ENCODE results near the gene AFM.

The AFM gene

DNA sequence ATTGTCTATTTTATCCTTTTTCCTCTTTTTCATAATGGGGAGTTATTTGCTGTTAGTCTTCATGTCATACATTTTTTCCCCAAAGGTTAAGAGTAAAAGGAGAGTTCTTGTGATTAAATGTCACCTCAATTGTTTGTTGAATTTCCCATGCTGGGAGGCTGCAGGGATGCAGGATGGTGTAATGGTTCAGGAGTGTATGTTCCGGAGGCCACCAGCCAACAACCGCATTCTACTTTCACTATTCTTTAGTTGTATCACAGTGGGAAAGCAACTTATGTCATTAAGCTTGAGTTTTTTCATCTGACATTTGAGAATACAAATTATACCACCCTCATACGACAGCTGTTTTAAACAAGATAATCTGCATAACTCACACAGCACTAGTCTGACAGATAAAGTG, 30.1 kb upstream of the AFM start:
- DNase-seq: no peak

GRCh38 chr4:73451981-73452747, 29.4 kb upstream of the AFM start:
- DNase-seq: no peak

- DNase-seq: no peak
Measured at GRCh38 chr4:73452953-73453700, 28.4 kb upstream of the AFM start.

DNA sequence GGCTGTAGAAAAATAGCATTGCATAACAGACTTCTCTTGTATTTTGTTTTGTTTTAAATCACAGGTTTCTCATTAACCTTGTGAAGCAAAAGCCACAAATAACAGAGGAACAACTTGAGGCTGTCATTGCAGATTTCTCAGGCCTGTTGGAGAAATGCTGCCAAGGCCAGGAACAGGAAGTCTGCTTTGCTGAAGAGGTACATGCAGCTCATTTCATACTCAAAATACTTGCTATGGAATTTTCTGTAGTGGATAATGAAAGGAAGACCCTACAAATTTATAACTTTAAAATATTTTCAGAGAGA, 27.9 kb upstream of the AFM start:
- DNase-seq: no peak

- no peak for DNase-seq
Measured at GRCh38 chr4:73454920-73455319, 26.6 kb upstream of the AFM start.

- DNase-seq: no peak
Measured at GRCh38 chr4:73456177-73457022, 25.1 kb upstream of the AFM start.

- DNase-seq: no peak
Measured at GRCh38 chr4:73458184-73459047, 23.1 kb upstream of the AFM start.

- DNase-seq: no peak
Measured at GRCh38 chr4:73459048-73459421, 22.5 kb upstream of the AFM start.

- no peak for DNase-seq
Measured at GRCh38 chr4:73460913-73461522, 20.5 kb upstream of the AFM start.

DNA sequence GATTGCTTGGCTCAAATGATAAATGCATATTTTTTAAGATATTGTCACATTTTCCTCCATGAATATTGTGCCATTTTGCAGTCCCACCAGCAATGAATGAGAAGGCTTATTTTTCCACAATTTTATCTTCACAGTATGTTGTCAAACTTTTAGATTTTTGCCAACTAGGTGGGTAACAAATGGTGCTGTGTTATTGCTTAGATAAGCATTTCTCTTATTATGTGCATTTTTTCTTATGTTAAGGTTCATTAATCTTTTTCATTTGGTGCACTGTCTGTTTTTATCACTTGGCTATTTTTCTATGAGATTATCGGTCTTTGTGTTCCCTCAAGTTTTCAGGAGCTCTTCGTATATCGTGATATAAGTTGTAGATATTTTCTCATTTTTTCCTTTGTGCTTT, 13.4 kb upstream of the AFM start:
- no peak for DNase-seq

DNA sequence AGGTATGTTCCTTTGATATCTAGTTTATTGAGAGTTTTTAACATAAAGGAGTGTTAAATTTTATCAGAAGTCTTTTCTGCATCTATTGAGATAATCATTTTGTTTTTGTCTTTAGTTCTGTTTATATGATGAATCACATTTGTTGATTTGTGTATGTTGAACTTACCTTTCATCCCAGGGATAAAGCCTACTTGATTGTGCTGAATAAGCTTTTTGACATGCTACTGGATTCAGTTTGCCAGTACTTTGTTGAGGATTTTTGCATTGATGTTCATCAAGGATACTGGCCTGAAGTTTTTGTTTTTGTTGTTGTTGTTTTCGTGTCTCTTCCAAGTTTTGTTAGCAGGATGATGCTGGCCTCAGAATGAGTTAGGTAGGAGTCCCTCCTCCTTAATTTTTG, 10.8 kb upstream of the AFM start:
- DNase-seq: no peak

GRCh38 chr4:73477176-73477575, 4.4 kb upstream of the AFM start:
- DNase-seq: no peak

DNA sequence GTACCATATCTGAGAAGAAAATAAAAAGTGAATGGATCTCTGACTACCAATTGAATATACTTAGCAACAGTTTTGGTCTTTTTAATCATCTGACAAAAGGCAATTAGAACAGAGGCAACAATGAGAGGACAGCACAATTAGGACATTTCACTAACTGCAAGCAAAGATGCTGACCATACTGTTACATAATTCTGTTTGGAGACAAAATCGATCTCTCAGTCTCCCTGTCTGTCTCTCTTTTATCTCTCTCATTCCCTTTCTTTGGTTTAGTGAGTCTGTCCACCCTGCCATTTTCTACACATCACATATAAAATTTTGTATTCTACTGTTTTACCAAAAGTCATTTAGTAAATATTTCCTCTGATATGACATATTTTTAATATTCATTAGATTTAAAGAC, 2.2 kb upstream of the AFM start:
- no peak for DNase-seq

- no peak for DNase-seq
Measured at GRCh38 chr4:73485085-73485484, 3.5 kb downstream of the AFM start.

DNA sequence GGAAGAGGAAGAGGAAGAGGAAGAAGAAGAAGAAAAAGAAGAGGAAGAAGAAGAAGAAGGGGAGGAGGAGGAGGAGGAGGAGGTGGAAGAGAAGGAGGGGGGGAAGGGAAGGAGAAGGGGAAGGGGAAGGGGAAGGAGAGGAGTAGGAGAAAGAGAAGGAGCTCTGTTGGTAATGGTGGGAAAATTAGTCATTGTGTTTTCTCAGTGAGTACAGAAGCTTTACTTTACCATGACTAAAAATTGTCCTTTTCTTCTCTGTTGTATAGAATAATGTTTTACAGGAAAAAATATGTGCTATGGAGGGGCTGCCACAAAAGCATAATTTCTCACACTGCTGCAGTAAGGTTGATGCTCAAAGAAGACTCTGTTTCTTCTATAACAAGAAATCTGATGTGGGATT, 4.1 kb downstream of the AFM start:
- DNase-seq: no peak

DNA sequence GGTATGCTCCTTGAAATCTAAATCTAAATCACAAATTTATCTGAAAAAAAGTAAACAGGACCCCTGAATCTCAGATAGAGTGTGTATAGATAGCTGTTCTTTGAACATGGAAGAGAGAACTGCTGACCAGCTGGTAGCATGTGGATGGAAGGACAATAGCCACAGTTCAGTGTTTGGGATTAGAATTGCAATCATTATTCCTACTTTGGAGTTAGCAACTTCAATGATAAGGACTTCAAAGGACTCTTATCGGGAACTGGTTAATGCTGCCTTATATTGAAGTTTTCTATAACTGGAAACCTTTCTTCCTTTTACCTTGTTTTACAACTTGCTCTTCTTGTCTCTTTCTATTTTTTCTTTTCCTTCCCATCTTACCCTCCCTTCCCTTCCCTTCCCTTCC, 5.0 kb downstream of the AFM start:
- DNase-seq: no peak

- no peak for DNase-seq
Measured at GRCh38 chr4:73487233-73487632, 5.7 kb downstream of the AFM start.

- no peak for DNase-seq
Measured at GRCh38 chr4:73499996-73500765, 18.6 kb downstream of the AFM start.

- DNase-seq: no peak
Measured at GRCh38 chr4:73501664-73502265, 20.2 kb downstream of the AFM start.

GRCh38 chr4:73505567-73505966, 24.0 kb downstream of the AFM start:
- DNase-seq: no peak

GRCh38 chr4:73507541-73507940, 26.0 kb downstream of the AFM start:
- no peak for DNase-seq
